ENCODE measurements around the gene CFTR. TPM values are rescaled to one million over a fixed set of nuclear protein-coding genes. Genes with fewer than 3 reads are reported as not detected.

Gene CFTR
- total RNA-seq, 3 donors from 2014 or later, result 0.05 to 0.16 (median 0.10) TPM

DNA sequence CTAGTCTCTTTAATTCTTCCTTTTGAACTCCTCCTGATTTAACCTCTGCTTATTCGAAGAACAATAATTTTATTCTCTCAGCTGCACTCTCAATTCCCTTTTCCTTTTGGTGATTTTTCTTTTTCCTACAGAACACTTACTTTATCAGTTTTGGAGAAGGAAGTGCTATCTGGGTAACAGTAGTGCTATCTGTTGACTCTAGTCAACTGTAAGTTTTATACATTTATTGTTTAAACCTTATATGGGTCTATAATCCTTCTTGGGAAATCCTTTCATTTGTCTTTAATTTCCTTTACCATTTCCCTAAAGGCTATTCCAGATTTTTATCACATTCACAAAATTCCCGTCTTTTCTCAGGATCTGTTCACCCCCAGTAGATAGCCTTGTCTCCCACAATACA lies 64.2 kb downstream of the CFTR start:
- ATAC-seq, result no peak
- Mint-ChIP-seq H3K4me3 (no peak overlapping the region), H3K4me1 (ENCODE audit: low read depth) (no peaks in the 10 kb centered on the region), H3K36me3 (ENCODE audit: insufficient read depth) (no peaks in the 10 kb centered on the region), H3K9me3 (peaks cover 5% of the 10 kb centered on the region), H3K27me3 (ENCODE audit: low read depth) (no peaks in the 10 kb centered on the region)
- DNase-seq, result no peak

- Mint-ChIP-seq H3K36me3 (ENCODE audit: insufficient read depth) (no peaks in the 10 kb centered on the region), H3K9me3 (peaks cover 5% of the 10 kb centered on the region), H3K27me3 (ENCODE audit: low read depth) (no peaks in the 10 kb centered on the region), H3K4me1 (ENCODE audit: low read depth) (no peaks in the 10 kb centered on the region), H3K4me3 (no peak overlapping the region)
- DNase-seq, result no peak
- no peak for ATAC-seq
Measured at GRCh38 chr7:117548035-117548434, 68.2 kb downstream of the CFTR start.

GRCh38 chr7:117550625-117551024 lies 70.8 kb downstream of the CFTR start:
- DNase-seq, result no peak
- Mint-ChIP-seq H3K4me1 (ENCODE audit: low read depth) (no peaks in the 10 kb centered on the region), H3K9me3 (no peaks in the 10 kb centered on the region), H3K4me3 (no peak overlapping the region), H3K27me3 (ENCODE audit: low read depth) (no peaks in the 10 kb centered on the region), H3K36me3 (ENCODE audit: insufficient read depth) (no peaks in the 10 kb centered on the region)
- no peak for ATAC-seq

GRCh38 chr7:117552660-117553059 lies 72.8 kb downstream of the CFTR start:
- no peak for DNase-seq
- Mint-ChIP-seq H3K9me3 (no peaks in the 10 kb centered on the region), H3K36me3 (ENCODE audit: insufficient read depth) (no peaks in the 10 kb centered on the region), H3K4me1 (ENCODE audit: low read depth) (no peaks in the 10 kb centered on the region), H3K4me3 (no peak overlapping the region), H3K27me3 (ENCODE audit: low read depth) (no peaks in the 10 kb centered on the region)
- no peak for ATAC-seq

GRCh38 chr7:117555260-117555659 lies 75.4 kb downstream of the CFTR start:
- Mint-ChIP-seq H3K4me3 (no peak overlapping the region), H3K9me3 (no peaks in the 10 kb centered on the region), H3K36me3 (ENCODE audit: insufficient read depth) (no peaks in the 10 kb centered on the region), H3K27me3 (ENCODE audit: low read depth) (no peaks in the 10 kb centered on the region), H3K4me1 (ENCODE audit: low read depth) (no peaks in the 10 kb centered on the region)
- DNase-seq, result no peak
- no peak for ATAC-seq

GRCh38 chr7:117559391-117559790 lies 79.6 kb downstream of the CFTR start:
- Mint-ChIP-seq H3K4me1 (ENCODE audit: low read depth) (no peaks in the 10 kb centered on the region), H3K9me3 (no peaks in the 10 kb centered on the region), H3K4me3 (no peak overlapping the region), H3K36me3 (ENCODE audit: insufficient read depth) (no peaks in the 10 kb centered on the region), H3K27me3 (ENCODE audit: low read depth) (no peaks in the 10 kb centered on the region)
- ATAC-seq (no peak), DNase-seq (no peak)

DNA sequence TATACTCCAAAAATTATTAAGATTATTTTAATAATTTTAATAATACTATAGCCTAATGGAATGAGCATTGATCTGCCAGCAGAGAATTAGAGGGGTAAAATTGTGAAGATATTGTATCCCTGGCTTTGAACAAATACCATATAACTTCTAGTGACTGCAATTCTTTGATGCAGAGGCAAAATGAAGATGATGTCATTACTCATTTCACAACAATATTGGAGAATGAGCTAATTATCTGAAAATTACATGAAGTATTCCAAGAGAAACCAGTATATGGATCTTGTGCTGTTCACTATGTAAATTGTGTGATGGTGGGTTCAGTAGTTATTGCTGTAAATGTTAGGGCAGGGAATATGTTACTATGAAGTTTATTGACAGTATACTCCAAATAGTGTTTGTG lies 80.2 kb downstream of the CFTR start:
- no peaks in the 10 kb centered on the region for H3K36me3 Mint-ChIP-seq (ENCODE audit: insufficient read depth)
- H3K9me3 Mint-ChIP-seq, result no peaks in the 10 kb centered on the region

GRCh38 chr7:117562759-117563158 lies 82.9 kb downstream of the CFTR start:
- no peak for ATAC-seq
- no peaks in the 10 kb centered on the region for H3K4me1 Mint-ChIP-seq (ENCODE audit: low read depth)
- DNase-seq, result no peak
- no peak overlapping the region for H3K4me3 Mint-ChIP-seq
- H3K36me3 Mint-ChIP-seq (ENCODE audit: insufficient read depth), result no peaks in the 10 kb centered on the region
- no peaks in the 10 kb centered on the region for H3K27me3 Mint-ChIP-seq (ENCODE audit: low read depth)
- H3K9me3 Mint-ChIP-seq, result no peaks in the 10 kb centered on the region

More for the DNA sequence above, 80.2 kb downstream of the CFTR start:
- ATAC-seq (no peak), DNase-seq (no peak)
- H3K4me3 Mint-ChIP-seq, result no peak overlapping the region
- no peaks in the 10 kb centered on the region for H3K4me1 Mint-ChIP-seq (ENCODE audit: low read depth)
- no peaks in the 10 kb centered on the region for H3K27me3 Mint-ChIP-seq (ENCODE audit: low read depth)

DNA sequence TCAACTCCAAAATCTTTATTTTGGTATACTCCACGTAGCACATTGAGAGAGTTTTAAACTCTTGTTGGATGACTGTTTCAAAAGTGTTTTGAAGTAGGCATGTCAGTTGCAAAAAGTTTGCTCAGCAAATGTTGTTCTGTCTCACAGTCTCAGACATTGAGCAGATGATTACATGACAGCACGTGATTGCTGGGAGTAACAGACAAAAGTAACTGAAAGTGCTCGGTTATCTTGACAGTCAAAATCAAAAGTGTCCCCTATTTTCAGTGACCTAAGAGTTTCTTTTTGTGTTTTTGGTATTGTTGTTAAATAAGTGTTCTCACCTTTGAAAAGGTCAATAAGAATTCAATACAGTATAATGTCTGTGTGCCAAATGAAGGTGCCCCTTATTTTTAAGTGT lies 84.3 kb downstream of the CFTR start:
- Mint-ChIP-seq H3K4me1 (ENCODE audit: low read depth) (no peaks in the 10 kb centered on the region), H3K27me3 (ENCODE audit: low read depth) (no peaks in the 10 kb centered on the region), H3K36me3 (ENCODE audit: insufficient read depth) (no peaks in the 10 kb centered on the region), H3K9me3 (no peaks in the 10 kb centered on the region), H3K4me3 (no peak overlapping the region)
- no peak for DNase-seq
- no peak for ATAC-seq

GRCh38 chr7:117564627-117565026 lies 84.8 kb downstream of the CFTR start:
- no peak for ATAC-seq
- Mint-ChIP-seq H3K4me1 (ENCODE audit: low read depth) (no peaks in the 10 kb centered on the region), H3K27me3 (ENCODE audit: low read depth) (no peaks in the 10 kb centered on the region), H3K36me3 (ENCODE audit: insufficient read depth) (no peaks in the 10 kb centered on the region), H3K4me3 (no peak overlapping the region), H3K9me3 (no peaks in the 10 kb centered on the region)
- DNase-seq, result no peak

DNA sequence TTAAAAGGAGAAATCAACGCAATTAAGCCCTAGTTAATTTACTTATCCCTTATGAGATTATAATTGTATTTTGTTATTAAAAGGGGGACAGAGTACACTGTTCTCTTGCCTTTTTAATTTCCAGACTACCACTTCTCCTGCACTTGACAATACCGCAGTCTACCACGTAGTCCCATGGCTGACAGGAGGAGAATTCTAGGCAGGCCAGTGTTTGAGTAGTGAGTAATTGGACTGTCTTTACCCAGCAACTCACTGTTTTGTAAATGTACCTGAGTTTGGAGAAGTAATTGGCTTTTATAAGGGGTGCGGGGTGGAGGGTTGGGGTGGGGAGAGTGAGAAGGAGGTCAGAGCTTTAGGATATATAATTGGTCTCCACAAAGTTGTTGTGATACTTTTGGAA lies 85.4 kb downstream of the CFTR start:
- ATAC-seq (no peak), DNase-seq (no peak)
- Mint-ChIP-seq H3K4me1 (ENCODE audit: low read depth) (no peaks in the 10 kb centered on the region), H3K9me3 (no peaks in the 10 kb centered on the region), H3K36me3 (ENCODE audit: insufficient read depth) (no peaks in the 10 kb centered on the region), H3K4me3 (no peak overlapping the region), H3K27me3 (ENCODE audit: low read depth) (no peaks in the 10 kb centered on the region)

DNA sequence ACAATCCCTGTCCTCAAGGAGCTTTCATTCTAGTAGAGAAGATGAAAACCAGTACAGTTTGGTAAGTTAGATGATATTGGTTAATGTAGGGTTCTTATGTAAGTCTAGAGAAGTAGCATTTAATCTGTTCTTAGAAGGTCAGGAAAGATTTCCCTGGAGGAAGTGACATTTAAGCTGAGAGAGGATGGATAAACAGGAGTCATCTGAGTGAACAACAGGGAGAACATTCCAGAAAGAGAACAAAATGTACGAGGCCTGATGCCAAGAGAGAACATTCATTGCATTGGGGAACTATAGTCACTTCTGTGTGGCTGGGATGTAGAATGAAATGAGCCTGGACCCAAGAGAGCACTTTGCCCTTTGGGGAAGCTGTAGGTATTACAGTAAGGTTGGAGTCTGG lies 88.0 kb downstream of the CFTR start:
- Mint-ChIP-seq H3K27me3 (ENCODE audit: low read depth) (no peaks in the 10 kb centered on the region), H3K4me3 (no peak overlapping the region), H3K36me3 (ENCODE audit: insufficient read depth) (no peaks in the 10 kb centered on the region), H3K4me1 (ENCODE audit: low read depth) (no peaks in the 10 kb centered on the region), H3K9me3 (no peaks in the 10 kb centered on the region)
- DNase-seq (no peak), ATAC-seq (no peak)

DNA sequence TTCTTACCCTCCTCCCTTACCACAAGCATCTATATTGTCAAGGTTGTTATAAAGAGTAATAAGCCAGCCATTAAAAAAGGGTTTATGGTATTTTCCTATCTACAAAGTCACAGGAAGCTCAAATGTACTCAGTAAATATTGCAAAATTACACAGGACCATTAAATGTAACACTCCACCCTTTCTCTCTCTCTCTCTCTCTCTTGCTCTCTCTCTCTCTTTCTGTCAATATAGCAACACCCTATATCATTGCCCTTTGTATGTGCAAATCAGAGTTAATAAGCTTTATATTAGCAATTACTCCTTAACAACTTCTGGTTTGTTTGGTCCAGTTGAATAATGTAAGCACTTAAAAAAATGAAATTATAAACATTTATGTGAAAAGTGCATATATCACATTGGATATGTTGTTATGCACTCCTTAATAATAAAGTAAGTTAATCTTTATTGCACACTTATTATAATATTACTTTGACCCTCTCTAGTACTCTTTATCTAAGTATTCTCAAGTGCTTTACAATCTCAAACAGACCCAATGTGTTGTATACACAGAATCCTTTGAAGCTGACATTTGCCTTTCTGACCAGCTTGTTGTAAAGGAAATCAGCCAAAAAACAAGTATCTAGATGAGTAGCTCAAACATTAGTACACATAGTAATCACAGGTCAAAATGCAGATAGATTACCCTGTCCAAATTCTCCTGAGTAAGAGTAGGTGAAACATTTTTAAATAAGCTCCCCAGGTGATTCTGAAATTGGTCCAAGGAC lies 93.2 kb downstream of the CFTR start:
- Mint-ChIP-seq H3K4me3 (no peak overlapping the region), H3K9me3 (no peaks in the 10 kb centered on the region), H3K36me3 (ENCODE audit: insufficient read depth) (no peaks in the 10 kb centered on the region), H3K27me3 (ENCODE audit: low read depth) (no peaks in the 10 kb centered on the region), H3K4me1 (ENCODE audit: low read depth) (no peaks in the 10 kb centered on the region)
- no peak for DNase-seq
- no peak for ATAC-seq

DNA sequence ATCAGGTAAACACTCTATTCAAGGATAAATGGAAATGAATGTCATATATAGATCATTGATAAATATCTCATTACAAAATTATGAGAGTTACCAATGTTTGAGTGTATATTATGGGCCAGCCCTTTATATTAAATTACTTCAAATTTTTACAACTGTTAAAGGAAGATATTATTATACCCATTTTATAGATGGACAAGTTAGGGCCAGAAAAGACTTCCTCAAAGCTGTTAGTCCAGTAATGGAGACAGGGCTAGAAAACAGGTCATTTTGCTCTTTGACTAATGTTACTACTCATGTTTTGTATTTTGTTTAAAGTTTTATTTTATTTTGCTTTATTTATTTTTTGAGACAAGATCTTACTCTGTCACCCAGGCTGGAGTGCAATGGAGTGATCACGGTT lies 101.6 kb downstream of the CFTR start:
- Mint-ChIP-seq H3K4me3 (no peak overlapping the region), H3K36me3 (ENCODE audit: insufficient read depth) (no peaks in the 10 kb centered on the region), H3K4me1 (ENCODE audit: low read depth) (no peaks in the 10 kb centered on the region), H3K9me3 (no peaks in the 10 kb centered on the region), H3K27me3 (ENCODE audit: low read depth) (no peaks in the 10 kb centered on the region)
- no peak for DNase-seq
- no peak for ATAC-seq

- H3K9me3 Mint-ChIP-seq, result no peaks in the 10 kb centered on the region
- ATAC-seq, result no peak
- H3K4me3 Mint-ChIP-seq, result no peak overlapping the region
- DNase-seq, result no peak
- H3K36me3 Mint-ChIP-seq (ENCODE audit: insufficient read depth), result no peaks in the 10 kb centered on the region
- no peaks in the 10 kb centered on the region for H3K4me1 Mint-ChIP-seq (ENCODE audit: low read depth)
- no peaks in the 10 kb centered on the region for H3K27me3 Mint-ChIP-seq (ENCODE audit: low read depth)
Measured at GRCh38 chr7:117582219-117582704, 102.4 kb downstream of the CFTR start.

Data from activated T-cell treated with anti-CD3 and anti-CD28 coated beads, Interleukin-2, amount 50 U/mL, for 4 hours (primary cell).